Sigmoid colon (tissue), 4 donors: ENCODE results near the gene SLC35F1.

Source experiments
- EP300 ChIP-seq, 4 donors: sonication (generic); formaldehyde crosslinking; IDR thresholded peaks; one replicate each; pipeline ENCODE4 v1.6.1; 2017; ENCODE audit warnings: antibody characterized with exemption in 4 of 4
- POLR2A ChIP-seq, 2 donors: fragments of 450-650 bp; IDR thresholded peaks; one replicate each; pipeline ENCODE4 v1.6.1; 2016; ENCODE audit warnings: antibody characterized with exemption in 2 of 2, mild to moderate bottlenecking in 2 of 2, moderate library complexity in 2 of 2
- POLR2AphosphoS5 ChIP-seq, 4 donors: sonication (generic); formaldehyde crosslinking; IDR thresholded peaks; one replicate each; pipeline ENCODE4 v1.6.1; 2017; ENCODE audit warnings: antibody characterized with exemption in 4 of 4
- TF ChIP-seq, protein P1 (sequence below), 4 experiments: fragments of 450-650 bp in 3 of 4; fragments of 200-600 bp in 1 of 4; IDR thresholded peaks; one replicate each; pipeline ENCODE4 v1.5.1; 2016 to 2019; ENCODE audit warnings: antibody characterized with exemption in 4 of 4, mild to moderate bottlenecking in 3 of 4, moderate library complexity in 2 of 4

GRCh38 chr6:118029967-118030366 lies 122.9 kb downstream of the SLC35F1 start:
- TF ChIP-seq, protein P1, sequence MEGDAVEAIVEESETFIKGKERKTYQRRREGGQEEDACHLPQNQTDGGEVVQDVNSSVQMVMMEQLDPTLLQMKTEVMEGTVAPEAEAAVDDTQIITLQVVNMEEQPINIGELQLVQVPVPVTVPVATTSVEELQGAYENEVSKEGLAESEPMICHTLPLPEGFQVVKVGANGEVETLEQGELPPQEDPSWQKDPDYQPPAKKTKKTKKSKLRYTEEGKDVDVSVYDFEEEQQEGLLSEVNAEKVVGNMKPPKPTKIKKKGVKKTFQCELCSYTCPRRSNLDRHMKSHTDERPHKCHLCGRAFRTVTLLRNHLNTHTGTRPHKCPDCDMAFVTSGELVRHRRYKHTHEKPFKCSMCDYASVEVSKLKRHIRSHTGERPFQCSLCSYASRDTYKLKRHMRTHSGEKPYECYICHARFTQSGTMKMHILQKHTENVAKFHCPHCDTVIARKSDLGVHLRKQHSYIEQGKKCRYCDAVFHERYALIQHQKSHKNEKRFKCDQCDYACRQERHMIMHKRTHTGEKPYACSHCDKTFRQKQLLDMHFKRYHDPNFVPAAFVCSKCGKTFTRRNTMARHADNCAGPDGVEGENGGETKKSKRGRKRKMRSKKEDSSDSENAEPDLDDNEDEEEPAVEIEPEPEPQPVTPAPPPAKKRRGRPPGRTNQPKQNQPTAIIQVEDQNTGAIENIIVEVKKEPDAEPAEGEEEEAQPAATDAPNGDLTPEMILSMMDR (IDR thresholded peaks at IDR 0.05) = no peak
- no peak for TF ChIP-seq POLR2A (IDR thresholded peaks at IDR 0.05)
- no peak for TF ChIP-seq EP300 (IDR thresholded peaks at IDR 0.05)
- TF ChIP-seq POLR2AphosphoS5 (IDR thresholded peaks at IDR 0.05) = no peak
